A673 (cell line): ENCODE data around the gene DZIP1. TPM values are rescaled to one million over a fixed set of nuclear protein-coding genes. Genes with fewer than 3 reads are reported as not detected.

Experiments
- BruUV-seq: library from RNA; stranded (reverse); fragments of 400-500 nt; replicated peaks from 2 replicates; lab custom pipeline; 2021; lab: Mats Ljungman, UMichigan
- CTCF ChIA-PET: fragments of 300-600 bp; sonication (Branson Sonifier 250); formaldehyde crosslinking; loops from one replicate; lab custom pipeline; 2022; ENCODE audit warnings: antibody characterized with exemption; lab: Charles Lee
- POLR2A ChIA-PET: fragments of 300-600 bp; sonication (Branson Sonifier 250); formaldehyde crosslinking; loops from one replicate; lab custom pipeline; 2022; ENCODE audit warnings: antibody characterized with exemption; ENCODE audit not compliant: low non-redundant PET; lab: Charles Lee
- DNase-seq: peaks from one replicate; pipeline ENCODE4 v3.0.0-alpha.2; 2015; ENCODE audit warnings: low spot score
- H3K27ac ChIP-seq: fragments of 200-600 bp; sonication (generic); 2 replicates; pipeline ENCODE4 v1.5.1; 2016; ENCODE audit warnings: mixed run types, low read depth, mild to moderate bottlenecking, mixed read lengths, antibody characterized with exemption, low read length; ENCODE audit not compliant: poor library complexity, severe bottlenecking
- H3K27me3 ChIP-seq: fragments of 200-600 bp; sonication (generic); replicated peaks from 2 replicates; pipeline ENCODE4 v1.6.1; 2017; ENCODE audit warnings: mixed run types, low read depth, mild to moderate bottlenecking, mixed read lengths, antibody characterized with exemption, low read length; ENCODE audit not compliant: insufficient read depth, poor library complexity
- H3K36me3 ChIP-seq: fragments of 200-600 bp; sonication (generic); 2 replicates; pipeline ENCODE4 v1.6.1; 2016; ENCODE audit warnings: mixed run types, mild to moderate bottlenecking, mixed read lengths, antibody characterized with exemption, low read length; ENCODE audit not compliant: insufficient read depth, poor library complexity, severe bottlenecking
- H3K4me1 ChIP-seq: fragments of 200-600 bp; sonication (generic); 2 replicates; pipeline ENCODE4 v1.6.1; 2017; ENCODE audit warnings: mixed run types, mild to moderate bottlenecking, mixed read lengths, antibody characterized with exemption, low read length; ENCODE audit not compliant: insufficient read depth, poor library complexity, severe bottlenecking
- H3K4me3 ChIP-seq: fragments of 200-600 bp; sonication (generic); 2 replicates; pipeline ENCODE4 v1.5.1; 2016; ENCODE audit warnings: low read depth, mixed run types, mild to moderate bottlenecking, mixed read lengths, low read length; ENCODE audit not compliant: poor library complexity, severe bottlenecking
- H3K9me3 ChIP-seq: fragments of 200-600 bp; sonication (generic); 2 replicates; pipeline ENCODE4 v1.6.1; 2016; ENCODE audit warnings: mixed run types, low read depth, mild to moderate bottlenecking, mixed read lengths, antibody characterized with exemption, low read length; ENCODE audit not compliant: poor library complexity, severe bottlenecking
- EZH2 ChIP-seq: fragments of 200-600 bp; sonication (generic); IDR thresholded peaks from 2 replicates; pipeline ENCODE4 v1.6.1; 2017; ENCODE audit warnings: borderline replicate concordance, low read depth, mild to moderate bottlenecking, mixed read lengths, antibody characterized with exemption, low read length; ENCODE audit not compliant: poor library complexity, severe bottlenecking
- intact Hi-C: fragments of 100-400 bp; cut with micrococcal nuclease; formaldehyde crosslinking; loops from one replicate; pipeline ENCODE4 v1.10.0; 2022; ENCODE audit not compliant: unreplicated experiment
- total RNA-seq: library from RNA; stranded (reverse); gene quantifications from 2 replicates; pipeline ENCODE4 v1.2.3, GENCODE V29; 2021
- TF ChIP-seq, protein P1 (sequence below): fragments of 300-800, 200-600 bp; sonication (generic); conservative IDR thresholded peaks from 2 replicates; pipeline ENCODE4 v1.5.1; 2017; ENCODE audit warnings: low read depth, mild to moderate bottlenecking, antibody characterized with exemption, low read length, moderate library complexity, mixed read lengths

DZIP1 gene
- total RNA-seq, 1 experiment from 2014 or later = 6.1 TPM

DNA sequence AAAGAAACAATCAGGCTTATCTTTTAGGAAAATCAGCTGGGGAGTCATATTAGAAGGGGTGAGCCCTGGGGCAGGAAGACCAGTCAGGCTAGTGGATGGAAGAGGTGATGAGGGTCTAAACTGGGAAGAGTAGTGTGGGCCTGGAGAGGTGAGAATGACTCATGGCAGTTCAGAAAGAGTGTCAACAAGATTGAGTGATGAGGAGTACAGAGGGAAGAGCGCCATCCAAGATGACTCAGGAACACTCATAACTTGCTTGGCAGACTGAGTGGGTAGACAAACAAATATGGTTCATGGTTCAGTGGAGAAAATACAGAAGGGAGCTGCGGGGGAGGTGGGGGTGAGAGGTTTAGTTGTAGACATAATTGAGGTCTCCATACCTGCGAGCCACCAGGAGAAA lies 109.3 kb downstream of the DZIP1 start:
- intact Hi-C loops = loop anchor here (5.0 kb wide), 1 partner anchor 127 kb away; no protein-coding TSS in a partner anchor
- DNase-seq = no peak
- Histone ChIP-seq H3K4me1 (peaks cover 3% of the 10 kb centered on the region), H3K36me3 (no peaks in the 10 kb centered on the region), H3K4me3 (no peak overlapping the region), H3K27ac (no peak overlapping the region), H3K9me3 (no peaks in the 10 kb centered on the region), H3K27me3 (no peaks in the 10 kb centered on the region)
- TF ChIP-seq EZH2 = no peak
- TF ChIP-seq, protein P1, sequence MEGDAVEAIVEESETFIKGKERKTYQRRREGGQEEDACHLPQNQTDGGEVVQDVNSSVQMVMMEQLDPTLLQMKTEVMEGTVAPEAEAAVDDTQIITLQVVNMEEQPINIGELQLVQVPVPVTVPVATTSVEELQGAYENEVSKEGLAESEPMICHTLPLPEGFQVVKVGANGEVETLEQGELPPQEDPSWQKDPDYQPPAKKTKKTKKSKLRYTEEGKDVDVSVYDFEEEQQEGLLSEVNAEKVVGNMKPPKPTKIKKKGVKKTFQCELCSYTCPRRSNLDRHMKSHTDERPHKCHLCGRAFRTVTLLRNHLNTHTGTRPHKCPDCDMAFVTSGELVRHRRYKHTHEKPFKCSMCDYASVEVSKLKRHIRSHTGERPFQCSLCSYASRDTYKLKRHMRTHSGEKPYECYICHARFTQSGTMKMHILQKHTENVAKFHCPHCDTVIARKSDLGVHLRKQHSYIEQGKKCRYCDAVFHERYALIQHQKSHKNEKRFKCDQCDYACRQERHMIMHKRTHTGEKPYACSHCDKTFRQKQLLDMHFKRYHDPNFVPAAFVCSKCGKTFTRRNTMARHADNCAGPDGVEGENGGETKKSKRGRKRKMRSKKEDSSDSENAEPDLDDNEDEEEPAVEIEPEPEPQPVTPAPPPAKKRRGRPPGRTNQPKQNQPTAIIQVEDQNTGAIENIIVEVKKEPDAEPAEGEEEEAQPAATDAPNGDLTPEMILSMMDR = no peak
- POLR2A ChIA-PET = no interaction called here
- CTCF ChIA-PET = no interaction called here
- no TSS peak for BruUV-seq

DNA sequence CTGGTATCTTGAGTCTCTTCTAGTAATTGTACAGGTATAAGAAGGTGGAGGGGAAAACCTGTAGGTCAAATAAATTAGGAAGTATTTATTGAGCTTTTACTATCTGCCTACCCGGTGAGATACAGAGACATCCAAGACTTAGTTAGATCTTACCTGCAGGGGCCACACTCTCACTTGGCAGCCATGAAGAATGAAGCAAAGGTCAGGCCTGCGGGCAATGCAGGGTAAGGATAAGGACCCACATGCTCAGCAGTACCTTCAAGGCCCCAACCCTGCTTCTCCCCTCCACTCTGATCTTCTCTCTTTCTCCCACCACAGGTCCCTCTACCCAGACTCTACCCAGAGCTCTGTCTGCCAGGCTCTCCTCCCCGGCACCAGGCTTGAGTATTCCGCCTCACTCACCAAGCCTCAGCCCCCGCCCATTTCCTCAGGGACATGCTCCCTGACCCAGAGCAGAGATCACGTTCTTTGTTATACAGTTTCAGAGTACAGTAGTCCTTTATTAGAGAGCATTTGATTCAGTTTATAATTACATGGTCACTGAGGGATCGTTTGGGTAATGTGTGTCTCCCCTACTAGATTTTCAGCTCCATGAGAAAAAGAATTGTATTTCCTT lies 110.9 kb downstream of the DZIP1 start:
- no peak for DNase-seq
- ChIA-PET CTCF (no interaction called here), POLR2A (no interaction called here)
- no TSS peak for BruUV-seq
- Histone ChIP-seq H3K36me3 (no peaks in the 10 kb centered on the region), H3K9me3 (no peaks in the 10 kb centered on the region), H3K4me1 (peaks cover 7% of the 10 kb centered on the region), H3K27ac (no peak overlapping the region), H3K4me3 (no peak overlapping the region), H3K27me3 (no peaks in the 10 kb centered on the region)
- intact Hi-C loops = no loop called here
- TF ChIP-seq EZH2 = no peak
- TF ChIP-seq, protein P1 = no peak

DNA sequence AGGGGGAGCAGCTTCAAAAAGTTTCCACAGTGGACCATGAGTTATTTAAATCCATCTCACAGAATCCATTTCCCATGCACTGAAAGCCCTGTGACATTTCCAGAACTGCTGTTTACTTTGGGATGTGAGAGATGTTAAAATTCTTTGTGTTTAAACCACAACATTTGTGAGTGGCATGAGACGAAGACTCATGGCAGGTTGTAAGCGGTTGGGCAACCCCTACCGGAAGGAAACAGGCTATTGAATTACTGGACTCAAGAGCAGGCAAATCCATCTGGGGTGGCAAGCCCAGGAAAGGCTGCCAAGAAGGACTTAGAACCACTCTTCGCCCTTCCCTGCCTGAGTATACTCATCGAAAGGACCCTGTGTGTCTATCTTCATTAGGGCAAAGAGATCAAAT lies 114.3 kb downstream of the DZIP1 start:
- H3K4me1 ChIP-seq = peaks cover 7% of the 10 kb centered on the region
- intact Hi-C loops = no loop called here
- no peaks in the 10 kb centered on the region for H3K27me3 ChIP-seq
- H3K36me3 ChIP-seq = no peaks in the 10 kb centered on the region
- POLR2A ChIA-PET = no interaction called here
- DNase-seq = peak; percentile 80
- TF ChIP-seq EZH2 = no peak
- TF ChIP-seq, protein P1 = no peak
- H3K9me3 ChIP-seq = no peaks in the 10 kb centered on the region
- BruUV-seq = no TSS peak
- H3K27ac ChIP-seq = no peak overlapping the region
- no peak overlapping the region for H3K4me3 ChIP-seq
- CTCF ChIA-PET = no interaction called here

Other genes with a start within 250 kb of the DZIP1 start
- gene CLDN10, start 92.0 kb downstream of the DZIP1 start, total RNA-seq = 0.37 TPM in 1 of 2 replicates, not detected in the other
- 21.4 and 21.5 TPM in 2 replicates for gene DNAJC3, start 32.4 kb upstream of the DZIP1 start, total RNA-seq